Parathyroid adenoma (tissue), 2 donors: ENCODE measurements around the gene ARHGAP20.

Experiments used
- H2AFZ ChIP-seq: fragments of 300-600 bp; sonication (generic); one replicate; pipeline ENCODE4 v1.7.0; 2017; ENCODE audit warnings: antibody characterized with exemption, mild to moderate bottlenecking
- H3K27ac ChIP-seq: fragments of 300-600 bp; sonication (generic); one replicate; pipeline ENCODE4 v1.7.0; 2017
- H3K27me3 ChIP-seq: fragments of 300-600 bp; sonication (generic); one replicate; pipeline ENCODE4 v1.7.0; 2017; ENCODE audit warnings: low read length; ENCODE audit not compliant: control insufficient read depth, insufficient read depth
- H3K36me3 ChIP-seq: fragments of 300-600 bp; sonication (generic); one replicate; pipeline ENCODE4 v1.7.0; 2017; ENCODE audit warnings: low read length; ENCODE audit not compliant: control insufficient read depth, insufficient read depth
- H3K4me1 ChIP-seq: fragments of 300-600 bp; sonication (generic); one replicate; pipeline ENCODE4 v1.7.0; 2017; ENCODE audit warnings: control low read depth
- H3K4me2 ChIP-seq: fragments of 300-600 bp; sonication (generic); one replicate; pipeline ENCODE4 v1.7.0; 2017; ENCODE audit warnings: low read length
- H3K4me3 ChIP-seq: fragments of 300-600 bp; sonication (generic); one replicate; pipeline ENCODE4 v1.7.0; 2017; ENCODE audit warnings: low read depth, low read length
- H3K79me2 ChIP-seq: fragments of 300-600 bp; sonication (generic); one replicate; pipeline ENCODE4 v1.7.0; 2017; ENCODE audit warnings: control low read depth
- H3K9ac ChIP-seq: fragments of 300-600 bp; sonication (generic); one replicate; pipeline ENCODE4 v1.7.0; 2017; ENCODE audit warnings: mild to moderate bottlenecking
- H3K9me3 ChIP-seq: fragments of 300-600 bp; sonication (generic); one replicate; pipeline ENCODE4 v1.7.0; 2017; ENCODE audit warnings: low read length; ENCODE audit not compliant: control insufficient read depth
- TF ChIP-seq, protein P1 (sequence below): fragments of 300-600 bp; sonication (generic); IDR thresholded peaks from one replicate; pipeline ENCODE4 v1.7.0; 2017; ENCODE audit warnings: antibody characterized with exemption, mild to moderate bottlenecking
- donor health status: primary hyperparathyroidism.

ARHGAP20 gene

DNA sequence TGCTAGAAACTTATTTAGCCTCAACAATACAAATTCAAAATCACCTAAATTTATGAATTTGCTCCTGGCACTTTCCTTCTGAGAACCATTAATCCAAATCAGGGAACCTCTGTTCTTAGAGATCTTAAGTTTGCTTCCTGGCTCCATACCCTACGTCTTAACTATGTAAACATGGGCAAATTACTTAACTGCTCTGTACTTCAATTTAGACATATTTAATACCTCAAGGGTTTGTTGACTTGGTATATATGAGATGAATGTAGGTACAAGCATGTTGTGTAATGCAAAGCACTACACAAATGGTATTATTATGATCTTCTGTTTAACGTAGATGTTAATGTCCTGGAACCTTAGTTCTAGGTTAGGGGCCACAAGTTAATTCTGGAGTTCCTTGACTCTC is 22.6 kb upstream of the ARHGAP20 start:
- H3K36me3 ChIP-seq: no peaks in the 10 kb centered on the region
- H3K27ac ChIP-seq: no peak overlapping the region
- H3K9me3 ChIP-seq: no peaks in the 10 kb centered on the region
- H3K4me2 ChIP-seq: no peak overlapping the region
- H3K27me3 ChIP-seq: no peaks in the 10 kb centered on the region
- H3K79me2 ChIP-seq: no peaks in the 10 kb centered on the region
- H3K4me1 ChIP-seq: no peaks in the 10 kb centered on the region
- no peak overlapping the region for H3K9ac ChIP-seq
- H2AFZ ChIP-seq: no peak overlapping the region
- no peak overlapping the region for H3K4me3 ChIP-seq
- TF ChIP-seq, protein P1, sequence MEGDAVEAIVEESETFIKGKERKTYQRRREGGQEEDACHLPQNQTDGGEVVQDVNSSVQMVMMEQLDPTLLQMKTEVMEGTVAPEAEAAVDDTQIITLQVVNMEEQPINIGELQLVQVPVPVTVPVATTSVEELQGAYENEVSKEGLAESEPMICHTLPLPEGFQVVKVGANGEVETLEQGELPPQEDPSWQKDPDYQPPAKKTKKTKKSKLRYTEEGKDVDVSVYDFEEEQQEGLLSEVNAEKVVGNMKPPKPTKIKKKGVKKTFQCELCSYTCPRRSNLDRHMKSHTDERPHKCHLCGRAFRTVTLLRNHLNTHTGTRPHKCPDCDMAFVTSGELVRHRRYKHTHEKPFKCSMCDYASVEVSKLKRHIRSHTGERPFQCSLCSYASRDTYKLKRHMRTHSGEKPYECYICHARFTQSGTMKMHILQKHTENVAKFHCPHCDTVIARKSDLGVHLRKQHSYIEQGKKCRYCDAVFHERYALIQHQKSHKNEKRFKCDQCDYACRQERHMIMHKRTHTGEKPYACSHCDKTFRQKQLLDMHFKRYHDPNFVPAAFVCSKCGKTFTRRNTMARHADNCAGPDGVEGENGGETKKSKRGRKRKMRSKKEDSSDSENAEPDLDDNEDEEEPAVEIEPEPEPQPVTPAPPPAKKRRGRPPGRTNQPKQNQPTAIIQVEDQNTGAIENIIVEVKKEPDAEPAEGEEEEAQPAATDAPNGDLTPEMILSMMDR: no peak

DNA sequence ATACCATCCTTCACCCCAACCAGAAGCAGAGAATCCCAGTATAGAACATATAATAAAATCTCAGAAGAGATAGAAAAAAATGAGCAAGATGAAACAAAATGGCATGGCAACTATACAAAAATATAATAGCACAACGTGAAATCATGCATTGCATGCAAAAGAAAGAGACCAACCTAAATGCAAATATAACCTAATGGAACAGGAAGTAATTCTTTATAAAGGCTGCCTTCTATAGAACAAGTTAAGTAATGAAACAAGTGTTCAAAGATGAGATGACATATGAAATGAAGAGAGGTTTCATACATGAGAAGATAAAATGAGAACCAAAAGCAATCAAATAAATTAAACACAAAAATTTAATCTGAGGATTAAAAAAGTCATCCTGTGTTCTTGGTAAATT is 18.5 kb upstream of the ARHGAP20 start:
- Histone ChIP-seq H2AFZ (no peak overlapping the region), H3K27me3 (no peaks in the 10 kb centered on the region), H3K4me3 (no peak overlapping the region), H3K79me2 (no peaks in the 10 kb centered on the region), H3K4me1 (no peaks in the 10 kb centered on the region), H3K4me2 (no peak overlapping the region), H3K9me3 (no peaks in the 10 kb centered on the region), H3K27ac (no peak overlapping the region), H3K9ac (no peak overlapping the region), H3K36me3 (no peaks in the 10 kb centered on the region)
- TF ChIP-seq, protein P1: no peak

DNA sequence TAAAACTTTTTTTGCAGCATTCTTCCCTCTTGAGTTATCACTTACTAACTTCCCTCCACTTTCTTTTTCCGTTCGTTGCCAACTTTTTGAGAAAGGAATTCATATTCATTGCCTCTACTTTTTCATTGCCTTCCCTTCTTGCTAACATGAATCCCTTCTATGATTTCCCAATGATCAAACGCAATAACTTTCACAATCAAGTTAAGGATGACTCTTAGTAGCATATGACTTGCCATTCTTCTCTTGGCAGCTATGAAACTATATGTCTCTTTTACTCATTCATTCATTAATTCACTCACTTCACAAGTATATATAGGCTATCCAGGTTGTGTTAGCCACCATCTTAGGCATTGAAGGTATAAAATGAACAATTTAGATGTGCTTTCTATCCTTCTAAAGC is 16.6 kb upstream of the ARHGAP20 start:
- no peak overlapping the region for H3K27ac ChIP-seq
- H2AFZ ChIP-seq: no peak overlapping the region
- no peak overlapping the region for H3K4me3 ChIP-seq
- no peaks in the 10 kb centered on the region for H3K4me1 ChIP-seq
- no peak overlapping the region for H3K9ac ChIP-seq
- no peaks in the 10 kb centered on the region for H3K79me2 ChIP-seq
- H3K9me3 ChIP-seq: no peaks in the 10 kb centered on the region
- H3K4me2 ChIP-seq: no peak overlapping the region
- TF ChIP-seq, protein P1: no peak
- no peaks in the 10 kb centered on the region for H3K27me3 ChIP-seq
- no peaks in the 10 kb centered on the region for H3K36me3 ChIP-seq

DNA sequence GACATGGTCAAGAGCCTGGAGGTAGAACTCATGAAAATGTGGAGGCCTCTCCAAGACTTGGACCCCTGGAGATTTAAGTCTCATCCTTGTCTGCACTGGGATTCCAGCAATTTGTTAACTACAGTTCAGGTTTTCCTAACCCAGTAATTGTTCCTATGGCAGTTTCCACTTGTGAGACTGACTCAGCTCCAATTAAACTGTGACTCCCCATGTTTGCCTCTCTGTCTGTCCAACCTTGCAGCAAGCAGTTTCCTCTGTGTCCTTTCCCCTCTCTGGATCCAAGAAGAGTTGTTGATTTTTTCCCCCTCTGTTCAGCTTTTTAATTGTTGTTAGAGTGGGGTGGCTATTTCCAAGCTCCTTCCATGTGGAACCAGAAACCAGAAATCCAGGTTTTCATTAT is 16.2 kb upstream of the ARHGAP20 start:
- H3K79me2 ChIP-seq: no peaks in the 10 kb centered on the region
- H3K9me3 ChIP-seq: no peaks in the 10 kb centered on the region
- H3K27me3 ChIP-seq: no peaks in the 10 kb centered on the region
- H2AFZ ChIP-seq: no peak overlapping the region
- H3K36me3 ChIP-seq: no peaks in the 10 kb centered on the region
- H3K9ac ChIP-seq: no peak overlapping the region
- H3K4me1 ChIP-seq: no peaks in the 10 kb centered on the region
- H3K4me2 ChIP-seq: no peak overlapping the region
- TF ChIP-seq, protein P1: no peak
- no peak overlapping the region for H3K4me3 ChIP-seq
- H3K27ac ChIP-seq: no peak overlapping the region

DNA sequence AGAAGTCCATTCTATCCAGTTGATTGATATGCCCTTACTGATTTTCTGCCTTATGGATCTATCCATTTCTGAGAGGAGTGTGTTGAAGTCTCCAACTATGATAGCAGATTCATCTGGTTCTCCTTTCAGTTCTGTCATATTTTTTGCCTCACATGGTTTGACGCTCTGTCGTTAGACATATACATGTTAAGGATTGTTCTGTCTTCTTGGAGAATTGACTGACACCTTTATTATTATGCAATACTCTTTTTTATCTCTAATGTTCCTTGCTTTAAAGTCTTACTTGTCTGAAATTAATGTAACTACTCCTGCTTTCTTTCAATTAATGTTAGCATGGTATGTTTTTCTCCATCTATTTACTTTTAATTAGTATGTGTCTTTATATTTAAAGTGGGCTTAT is 12.1 kb upstream of the ARHGAP20 start:
- Histone ChIP-seq H2AFZ (no peak overlapping the region), H3K27ac (no peak overlapping the region), H3K79me2 (no peaks in the 10 kb centered on the region), H3K27me3 (no peaks in the 10 kb centered on the region), H3K4me3 (no peak overlapping the region), H3K4me2 (no peak overlapping the region), H3K9me3 (no peaks in the 10 kb centered on the region), H3K9ac (no peak overlapping the region), H3K36me3 (no peaks in the 10 kb centered on the region), H3K4me1 (no peaks in the 10 kb centered on the region)
- TF ChIP-seq, protein P1: no peak
